ENCODE results near the gene CDKL5.

- TF ChIP-seq, protein P1, sequence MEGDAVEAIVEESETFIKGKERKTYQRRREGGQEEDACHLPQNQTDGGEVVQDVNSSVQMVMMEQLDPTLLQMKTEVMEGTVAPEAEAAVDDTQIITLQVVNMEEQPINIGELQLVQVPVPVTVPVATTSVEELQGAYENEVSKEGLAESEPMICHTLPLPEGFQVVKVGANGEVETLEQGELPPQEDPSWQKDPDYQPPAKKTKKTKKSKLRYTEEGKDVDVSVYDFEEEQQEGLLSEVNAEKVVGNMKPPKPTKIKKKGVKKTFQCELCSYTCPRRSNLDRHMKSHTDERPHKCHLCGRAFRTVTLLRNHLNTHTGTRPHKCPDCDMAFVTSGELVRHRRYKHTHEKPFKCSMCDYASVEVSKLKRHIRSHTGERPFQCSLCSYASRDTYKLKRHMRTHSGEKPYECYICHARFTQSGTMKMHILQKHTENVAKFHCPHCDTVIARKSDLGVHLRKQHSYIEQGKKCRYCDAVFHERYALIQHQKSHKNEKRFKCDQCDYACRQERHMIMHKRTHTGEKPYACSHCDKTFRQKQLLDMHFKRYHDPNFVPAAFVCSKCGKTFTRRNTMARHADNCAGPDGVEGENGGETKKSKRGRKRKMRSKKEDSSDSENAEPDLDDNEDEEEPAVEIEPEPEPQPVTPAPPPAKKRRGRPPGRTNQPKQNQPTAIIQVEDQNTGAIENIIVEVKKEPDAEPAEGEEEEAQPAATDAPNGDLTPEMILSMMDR (IDR thresholded peaks at IDR 0.05), result no peak
- no peak for TF ChIP-seq POLR2A (IDR thresholded peaks at IDR 0.05)
Measured at GRCh38 chrX:18647621-18648020, 222.2 kb downstream of the CDKL5 start.

Measured in adrenal gland (tissue), 5 donors.